GM23338 (cell line): ENCODE measurements around the gene ATP2B1. TPM values are rescaled to one million over a fixed set of nuclear protein-coding genes. Genes with fewer than 3 reads are reported as not detected.

Experiments
- ATAC-seq: fragments of 200-7000 bp; cut with Tn5 transposase; 3 replicates; pipeline ENCODE4 v1.9.1; 2020
- DNase-seq: peaks from one replicate; pipeline ENCODE4 v3.0.0-alpha.2; 2015; ENCODE audit warnings: low spot score
- H2AFZ ChIP-seq: fragments of 200-600 bp; sonication (generic); 2 replicates; pipeline ENCODE4 v1.8.0; 2016; ENCODE audit warnings: antibody characterized with exemption, mild to moderate bottlenecking, moderate library complexity
- H3F3A ChIP-seq: fragments of 200-600 bp; sonication (generic); replicated peaks from 2 replicates; pipeline ENCODE4 v1.8.0; 2017; ENCODE audit warnings: antibody characterized with exemption, mixed run types, low read depth
- H3K27ac ChIP-seq: fragments of 200-600 bp; sonication (generic); 2 replicates; pipeline ENCODE4 v1.6.1; 2016; ENCODE audit warnings: low read depth
- H3K27me3 ChIP-seq: fragments of 200-600 bp; sonication (generic); 2 replicates; pipeline ENCODE4 v1.8.0; 2016; ENCODE audit warnings: mild to moderate bottlenecking, mixed run types, moderate library complexity; ENCODE audit not compliant: insufficient read depth
- H3K36me3 ChIP-seq: fragments of 200-600 bp; sonication (generic); 2 replicates; pipeline ENCODE4 v1.8.0; 2016; ENCODE audit warnings: mild to moderate bottlenecking; ENCODE audit not compliant: insufficient read depth
- H3K4me1 ChIP-seq: fragments of 200-600 bp; sonication (generic); 2 replicates; pipeline ENCODE4 v1.8.0; 2016; ENCODE audit warnings: mild to moderate bottlenecking, moderate library complexity; ENCODE audit not compliant: insufficient read depth
- H3K4me2 ChIP-seq: fragments of 200-600 bp; sonication (generic); 2 replicates; pipeline ENCODE4 v1.7.1; 2017; ENCODE audit warnings: mixed run types
- H3K4me3 ChIP-seq: fragments of 200-600 bp; sonication (generic); 2 replicates; pipeline ENCODE4 v1.6.1; 2016; ENCODE audit warnings: mixed run types
- H3K79me2 ChIP-seq: fragments of 200-600 bp; sonication (generic); replicated peaks from 2 replicates; pipeline ENCODE4 v1.8.0; 2017; ENCODE audit warnings: mild to moderate bottlenecking; ENCODE audit not compliant: insufficient read depth
- H3K9me2 ChIP-seq: fragments of 200-600 bp; sonication (generic); 2 replicates; pipeline ENCODE4 v1.8.0; 2017; ENCODE audit not compliant: insufficient read depth
- H4K20me1 ChIP-seq: fragments of 200-600 bp; sonication (generic); replicated peaks from 2 replicates; pipeline ENCODE4 v1.8.0; 2017; ENCODE audit warnings: mild to moderate bottlenecking; ENCODE audit not compliant: insufficient read depth
- H3K27ac Mint-ChIP-seq: 2 replicates; pipeline ENCODE4 v1.8.0; 2020; ENCODE audit warnings: inconsistent platforms, mild to moderate bottlenecking, moderate library complexity, mixed read lengths
- H3K27me3 Mint-ChIP-seq: 3 replicates; pipeline ENCODE4 v1.8.0; 2022; ENCODE audit warnings: low read depth, mild to moderate bottlenecking, moderate library complexity, mixed read lengths, inconsistent platforms; ENCODE audit not compliant: insufficient read depth, poor library complexity
- H3K36me3 Mint-ChIP-seq: 3 replicates; pipeline ENCODE4 v1.8.0; 2021; ENCODE audit warnings: low read depth, mild to moderate bottlenecking, inconsistent platforms, moderate library complexity, mixed read lengths
- H3K4me1 Mint-ChIP-seq: 3 replicates; pipeline ENCODE4 v1.8.0; 2020; ENCODE audit warnings: mild to moderate bottlenecking, inconsistent platforms, mixed read lengths
- H3K4me3 Mint-ChIP-seq: 3 replicates; pipeline ENCODE4 v1.8.0; 2021; ENCODE audit warnings: moderate library complexity, mild to moderate bottlenecking, inconsistent platforms, mixed read lengths
- H3K9me3 Mint-ChIP-seq: 3 replicates; pipeline ENCODE4 v1.8.0; 2020; ENCODE audit warnings: moderate library complexity, mild to moderate bottlenecking, inconsistent platforms, mixed read lengths
- CTCF ChIP-seq, 2 experiments: fragments of 200-600 bp in 1 of 2; sonication (generic) in 1 of 2; conservative IDR thresholded peaks; 2 replicates each; pipeline versions ENCODE4 v1.5.1 to v1.6.1; 2016 to 2017; ENCODE audit warnings: antibody characterized with exemption in 2 of 2, low read depth in 2 of 2, mild to moderate bottlenecking in 2 of 2, moderate library complexity in 1 of 2
- ETS1 ChIP-seq: IDR thresholded peaks from 2 replicates; pipeline ENCODE4 v1.6.1; 2016; ENCODE audit warnings: antibody characterized with exemption
- EZH2 ChIP-seq: fragments of 200-600 bp; sonication (generic); IDR thresholded peaks from one replicate; pipeline ENCODE4 v1.8.0; 2017; ENCODE audit warnings: antibody characterized with exemption, mild to moderate bottlenecking, low read depth; ENCODE audit not compliant: unreplicated experiment
- EZH2phosphoT487 ChIP-seq: fragments of 200-600 bp; sonication (generic); IDR thresholded peaks from one replicate; pipeline ENCODE4 v1.8.1; 2018; ENCODE audit warnings: antibody characterized with exemption; ENCODE audit not compliant: unreplicated experiment
- JUNB ChIP-seq: IDR thresholded peaks from one replicate; pipeline ENCODE4 v1.6.1; 2016; ENCODE audit warnings: antibody characterized with exemption; ENCODE audit not compliant: unreplicated experiment
- NANOG ChIP-seq: IDR thresholded peaks from 2 replicates; pipeline ENCODE4 v1.6.1; 2016; ENCODE audit warnings: antibody characterized with exemption, borderline replicate concordance
- POLR2AphosphoS5 ChIP-seq: IDR thresholded peaks from 2 replicates; pipeline ENCODE4 v1.6.1; 2016; ENCODE audit warnings: antibody characterized with exemption, low read depth
- REST ChIP-seq: IDR thresholded peaks from one replicate; pipeline ENCODE4 v1.6.1; 2018; ENCODE audit warnings: antibody characterized with exemption; ENCODE audit not compliant: unreplicated experiment
- ZNF114 ChIP-seq: fragments of 250-450 bp; sonication (Bioruptor Pico); IDR thresholded peaks from 2 replicates; pipeline ENCODE4 v1.5.0; 2020; ENCODE audit warnings: mild to moderate bottlenecking, moderate library complexity
- ZNF331 ChIP-seq: fragments of 250-450 bp; sonication (Bioruptor Pico); IDR thresholded peaks from 2 replicates; pipeline ENCODE4 v1.5.0; 2020; ENCODE audit warnings: low read depth, mild to moderate bottlenecking, moderate library complexity
- ZNF462 ChIP-seq: fragments of 250-450 bp; sonication (Bioruptor Pico); IDR thresholded peaks from 2 replicates; pipeline ENCODE4 v1.5.0; 2020; ENCODE audit warnings: mild to moderate bottlenecking, moderate library complexity
- polyA plus RNA-seq: library from polyadenylated mRNA; unstranded; fragments of >200 nt; fragmentation: Nextera tagmentation; extraction: Ambion mirVana; gene quantifications from 2 replicates; pipeline ENCODE4 v1.2.1, GENCODE V29; 2016
- total RNA-seq: library from RNA; depleted of rRNA; stranded (reverse); fragments of >200 nt; shearing (Covaris generic); gene quantifications from 2 replicates; pipeline ENCODE4 v1.2.3, GENCODE V29; 2014

Gene ATP2B1
- total and polyA plus RNA-seq, 2 experiments from 2014 or later = 39.3 to 42.3 TPM

GRCh38 chr12:89573051-89573810, 135.4 kb downstream of the ATP2B1 start:
- Histone ChIP-seq H4K20me1 (no peaks in the 10 kb centered on the region), H3K4me1 (0 out of 2 replicates have a peak, but pooled peaks cover 12% of the 10 kb centered on the region), H3K4me2 (no peak overlapping the region), H3K27me3 (no peaks in the 10 kb centered on the region), H3K9me2 (no peaks in the 10 kb centered on the region), H3K4me3 (no peak overlapping the region), H3K79me2 (no peaks in the 10 kb centered on the region), H3F3A (no peaks in the 10 kb centered on the region), H2AFZ (no peak overlapping the region), H3K27ac (no peak overlapping the region), H3K36me3 (no peaks in the 10 kb centered on the region)
- no peak for ATAC-seq
- no peak for DNase-seq
- TF ChIP-seq REST = no peak
- TF ChIP-seq EZH2 = no peak
- TF ChIP-seq ZNF114 (CRISPR knock-in tag) = no peak
- TF ChIP-seq ZNF331 = no peak
- TF ChIP-seq POLR2AphosphoS5 = no peak
- TF ChIP-seq JUNB = no peak
- no peak for TF ChIP-seq ZNF462 (CRISPR knock-in tag)
- TF ChIP-seq EZH2phosphoT487 = no peak
- no peak for TF ChIP-seq NANOG
- no peak for TF ChIP-seq ETS1
- no peak for TF ChIP-seq CTCF (conservative IDR thresholded peaks at IDR 0.05; ENCODE audit: low read depth in 2 of 2)
- peaks cover 16% of the 10 kb centered on the region; the same call in 2 of the 3 replicates for H3K4me1 Mint-ChIP-seq
- H3K27me3 Mint-ChIP-seq = no peaks in the 10 kb centered on the region
- H3K36me3 Mint-ChIP-seq = no peaks in the 10 kb centered on the region
- H3K9me3 Mint-ChIP-seq = no peaks in the 10 kb centered on the region
- H3K27ac Mint-ChIP-seq = no peak overlapping the region
- H3K4me3 Mint-ChIP-seq = no peak overlapping the region
